ENCODE data around the gene CRTC2.
"Not testable (repeated sequence)": the region's sequence is repeated elsewhere in the genome, so short reads cannot be mapped to it uniquely, and the experiment has no call there.

CRTC2 gene, protein sequence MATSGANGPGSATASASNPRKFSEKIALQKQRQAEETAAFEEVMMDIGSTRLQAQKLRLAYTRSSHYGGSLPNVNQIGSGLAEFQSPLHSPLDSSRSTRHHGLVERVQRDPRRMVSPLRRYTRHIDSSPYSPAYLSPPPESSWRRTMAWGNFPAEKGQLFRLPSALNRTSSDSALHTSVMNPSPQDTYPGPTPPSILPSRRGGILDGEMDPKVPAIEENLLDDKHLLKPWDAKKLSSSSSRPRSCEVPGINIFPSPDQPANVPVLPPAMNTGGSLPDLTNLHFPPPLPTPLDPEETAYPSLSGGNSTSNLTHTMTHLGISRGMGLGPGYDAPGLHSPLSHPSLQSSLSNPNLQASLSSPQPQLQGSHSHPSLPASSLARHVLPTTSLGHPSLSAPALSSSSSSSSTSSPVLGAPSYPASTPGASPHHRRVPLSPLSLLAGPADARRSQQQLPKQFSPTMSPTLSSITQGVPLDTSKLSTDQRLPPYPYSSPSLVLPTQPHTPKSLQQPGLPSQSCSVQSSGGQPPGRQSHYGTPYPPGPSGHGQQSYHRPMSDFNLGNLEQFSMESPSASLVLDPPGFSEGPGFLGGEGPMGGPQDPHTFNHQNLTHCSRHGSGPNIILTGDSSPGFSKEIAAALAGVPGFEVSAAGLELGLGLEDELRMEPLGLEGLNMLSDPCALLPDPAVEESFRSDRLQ

DNA sequence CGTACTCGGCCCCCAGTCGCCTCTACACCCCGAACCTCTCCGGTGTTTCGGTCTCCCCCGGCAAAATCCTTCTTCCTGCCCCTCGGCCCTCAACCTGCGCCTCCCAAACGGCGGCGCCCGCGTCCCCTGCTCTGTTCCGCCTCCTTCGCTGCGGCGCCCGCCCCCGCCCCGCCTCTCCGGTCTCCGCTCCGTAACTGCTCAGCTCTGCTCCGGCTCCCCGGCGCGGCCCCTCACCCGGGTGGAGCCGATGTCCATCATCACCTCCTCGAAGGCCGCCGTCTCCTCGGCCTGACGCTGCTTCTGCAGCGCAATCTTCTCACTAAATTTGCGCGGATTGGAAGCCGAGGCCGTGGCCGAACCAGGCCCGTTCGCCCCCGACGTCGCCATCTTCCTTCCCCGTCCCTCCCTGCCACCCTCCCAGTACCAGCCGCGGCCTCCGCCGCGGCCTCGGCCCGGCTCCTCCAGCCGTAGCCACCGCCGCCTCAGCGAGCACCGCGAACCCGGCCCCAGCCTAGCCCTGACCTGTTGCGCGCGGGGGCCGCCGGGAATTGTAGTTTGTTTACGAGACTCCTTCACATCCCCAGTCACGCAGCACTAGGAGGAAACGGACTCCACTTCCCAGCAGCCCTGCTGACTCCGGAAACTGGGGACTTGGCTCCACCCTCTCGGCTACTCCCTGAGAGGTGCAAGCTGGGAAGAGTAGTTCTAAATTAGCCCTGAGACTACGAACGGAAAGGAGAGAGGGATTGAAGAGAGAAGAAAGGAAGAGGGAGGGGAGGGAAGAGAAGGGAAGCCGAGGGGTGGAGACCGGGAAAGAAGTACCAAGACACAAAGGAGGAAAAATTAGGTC is at the start of gene CRTC2:
Gene CRTC2, minus strand, starts transcription at position 502 of the 850 bp plus-strand sequence. Its CDS starts 115 bp downstream, at position 387.
- Histone ChIP-seq H3K36me3 (peaks cover 31 to 44% (median 34%) of the 10 kb centered on the region in 11 experiments), H3K27me3 (no peaks in the 10 kb centered on the region)

DNA sequence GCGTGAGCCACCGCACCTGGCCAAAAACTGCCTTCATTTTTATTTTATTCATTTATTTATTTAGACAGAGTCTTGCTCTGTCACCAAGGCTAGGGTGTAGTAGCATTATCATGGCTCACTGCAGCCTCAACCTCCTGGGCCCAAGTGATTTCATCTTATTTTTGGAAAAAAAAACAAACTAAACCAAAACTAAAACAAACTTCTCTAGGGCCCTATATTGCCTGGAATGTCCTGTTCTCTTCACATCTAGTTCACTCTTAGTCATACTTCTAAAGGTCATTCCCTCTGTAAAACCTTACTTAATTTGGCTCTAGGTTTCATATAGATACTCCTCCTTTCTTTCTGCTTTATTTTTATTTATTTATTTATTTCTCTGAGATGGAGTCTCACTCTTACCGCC is 47.7 kb upstream of the CRTC2 start:
- Histone ChIP-seq H3K4me3 (no peak overlapping the region), H3K9ac (no peak overlapping the region), H3K4me1 (no peaks in the 10 kb centered on the region), H3K9me3 (replicated peaks in 1 of 11) (no peaks in the 10 kb centered on the region), H3K27me3 (no peaks in the 10 kb centered on the region), H4K20me1 (no peaks in the 10 kb centered on the region), H3K4me2 (no peak overlapping the region), H3K36me3 (peaks cover 0 to 3% (median 0%) of the 10 kb centered on the region in 11 experiments; a peak in 1 of 22 replicates), H3K27ac (no peak overlapping the region)
- no peak for TF ChIP-seq Cebpa-rat (IDR thresholded peaks at IDR 0.05)

More for the DNA sequence above, at the start of gene CRTC2:
- Histone ChIP-seq H3K4me2 (peak within 1 kb of the TSS; percentile 94 to 100 (median 99)), H4K20me1 (peaks cover 39 to 61% (median 45%) of the 10 kb centered on the region in 11 experiments), H3K27ac (peak within 1 kb of the TSS; percentile 69 to 94 (median 91)), H3K4me3 (peak within 1 kb of the TSS; percentile 81 to 99 (median 96)), H3K4me1 (peaks cover 69 to 83% (median 76%) of the 10 kb centered on the region in 10 experiments), H3K9ac (peak within 1 kb of the TSS; percentile 86 to 97 (median 95)), H3K9me3 (replicated peaks in 1 of 11) (no peaks in the 10 kb centered on the region)
- TF ChIP-seq Cebpa-rat (IDR thresholded peaks at IDR 0.05): no peak

DNA sequence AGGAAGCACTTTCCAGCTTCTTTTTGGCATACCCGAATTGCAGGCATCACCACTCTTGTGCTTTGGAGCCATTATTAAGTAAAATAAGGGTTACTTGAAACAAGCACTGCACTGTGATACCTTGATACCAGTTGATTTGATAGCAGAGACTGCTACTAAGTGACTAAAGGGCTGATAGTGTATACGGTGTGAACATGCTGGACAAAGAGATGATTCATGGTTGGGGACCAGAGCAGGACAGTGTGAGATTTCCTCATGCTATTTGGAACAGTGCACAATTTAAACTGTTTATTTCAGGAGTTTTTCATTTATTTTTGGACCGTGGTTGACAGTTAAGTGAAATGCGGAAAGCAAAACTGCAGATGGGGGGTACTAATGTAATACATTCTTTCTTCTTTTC is 42.0 kb upstream of the CRTC2 start:
- H3K27me3 ChIP-seq: no peaks in the 10 kb centered on the region
- no peak overlapping the region; a peak in 2 of 22 replicates for H3K4me2 ChIP-seq
- no peak for TF ChIP-seq Cebpa-rat (IDR thresholded peaks at IDR 0.05)
- H3K27ac ChIP-seq: no peak overlapping the region
- peaks cover under 1 to 7% (median 5%) of the 10 kb centered on the region in 11 experiments; a peak in 14 of 22 replicates for H3K36me3 ChIP-seq
- H3K9ac ChIP-seq: no peak overlapping the region
- no peak overlapping the region for H3K4me3 ChIP-seq
- H3K9me3 ChIP-seq (replicated peaks in 1 of 11): no peaks in the 10 kb centered on the region
- H3K4me1 ChIP-seq: peaks cover 0 to 7% (median 0%) of the 10 kb centered on the region in 10 experiments; a peak in 4 of 20 replicates
- peaks cover 0 to 11% (median 0%) of the 10 kb centered on the region in 11 experiments; a peak in 3 of 22 replicates for H4K20me1 ChIP-seq

DNA sequence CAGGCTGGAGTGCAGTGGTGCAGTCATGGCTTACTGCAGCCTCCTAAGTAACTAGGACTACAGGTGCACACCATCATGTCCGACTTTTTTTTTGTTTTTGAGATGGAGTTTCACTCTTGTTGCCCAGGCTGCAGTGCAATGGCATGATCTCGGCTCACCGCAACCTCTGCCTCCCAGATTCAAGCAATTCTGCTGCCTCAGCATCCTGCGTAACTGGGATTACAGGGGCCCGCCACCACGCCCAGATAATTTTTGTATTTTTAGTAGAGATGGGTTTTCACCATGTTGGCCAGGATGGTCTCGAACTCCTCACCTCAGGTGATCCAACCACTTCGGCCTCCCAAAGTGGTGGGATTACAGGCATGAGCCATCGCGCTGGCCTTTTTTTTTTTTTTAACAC is 38.5 kb upstream of the CRTC2 start:
- H4K20me1 ChIP-seq: peaks cover 12 to 47% (median 30%) of the 10 kb centered on the region in 11 experiments; a peak in 16 of 22 replicates
- not testable (repeated sequence) for H3K27me3 ChIP-seq; H3K9ac ChIP-seq; H3K9me3 ChIP-seq (replicated peaks in 1 of 11); H3K4me2 ChIP-seq; H3K4me3 ChIP-seq; H3K27ac ChIP-seq
- peaks cover 34 to 42% (median 40%) of the 10 kb centered on the region in 11 experiments for H3K36me3 ChIP-seq
- peaks cover 11 to 36% (median 22%) of the 10 kb centered on the region in 10 experiments for H3K4me1 ChIP-seq

DNA sequence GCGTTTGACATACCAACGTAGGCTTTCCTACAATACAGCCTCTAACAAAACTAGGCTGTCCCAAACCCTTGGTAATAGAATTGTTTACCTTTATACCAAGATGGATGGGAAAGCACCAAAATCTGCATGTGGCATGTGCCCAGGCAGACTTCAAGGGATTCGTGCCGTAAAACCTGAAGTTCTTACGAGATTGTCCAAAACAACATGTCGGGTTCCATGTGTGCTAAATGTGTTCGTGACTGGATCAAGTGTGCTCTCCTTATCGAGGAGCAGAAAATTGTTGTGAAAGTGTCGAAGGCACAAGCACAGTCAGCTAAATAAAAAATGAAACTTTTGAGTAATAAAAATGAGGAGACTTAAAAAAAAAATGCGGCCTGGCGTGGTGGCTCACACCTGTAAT is 37.2 kb upstream of the CRTC2 start:
- Histone ChIP-seq H3K4me1 (peaks cover 17 to 39% (median 26%) of the 10 kb centered on the region in 10 experiments), H3K9ac (no peak overlapping the region), H3K4me3 (no peak overlapping the region), H4K20me1 (peaks cover 15 to 49% (median 34%) of the 10 kb centered on the region in 11 experiments; a peak in 16 of 22 replicates), H3K4me2 (no peak overlapping the region), H3K36me3 (peaks cover 37 to 50% (median 46%) of the 10 kb centered on the region in 11 experiments), H3K27ac (no peak overlapping the region), H3K9me3 (replicated peaks in 1 of 11) (no peaks in the 10 kb centered on the region), H3K27me3 (no peaks in the 10 kb centered on the region)
- no peak for TF ChIP-seq Cebpa-rat (IDR thresholded peaks at IDR 0.05)

DNA sequence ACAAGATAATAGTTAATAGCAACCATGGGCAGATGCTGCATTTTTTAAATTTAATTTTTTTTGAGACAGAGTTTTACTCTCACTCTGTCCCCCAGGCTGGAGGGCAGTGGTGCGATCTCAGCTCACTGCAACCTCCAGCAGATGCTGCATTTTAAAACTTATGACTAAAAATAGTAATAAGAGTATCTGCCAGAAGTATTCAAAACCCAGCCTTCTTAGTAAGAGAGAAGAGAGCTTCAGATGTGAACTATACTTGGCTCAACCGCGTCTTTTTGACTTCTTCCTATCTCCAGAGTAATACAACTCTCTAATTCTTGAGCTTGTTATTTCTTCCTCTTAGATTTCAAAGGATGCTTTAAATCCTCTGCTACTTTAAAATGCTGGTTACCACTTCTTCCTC is 36.8 kb upstream of the CRTC2 start:
- peaks cover 15 to 49% (median 34%) of the 10 kb centered on the region in 11 experiments; a peak in 16 of 22 replicates for H4K20me1 ChIP-seq
- H3K9me3 ChIP-seq (replicated peaks in 1 of 11): no peaks in the 10 kb centered on the region
- H3K4me3 ChIP-seq: no peak overlapping the region
- H3K27me3 ChIP-seq: no peaks in the 10 kb centered on the region
- no peak overlapping the region for H3K4me2 ChIP-seq
- H3K9ac ChIP-seq: no peak overlapping the region
- peaks cover 18 to 37% (median 26%) of the 10 kb centered on the region in 10 experiments for H3K4me1 ChIP-seq
- peaks cover 37 to 50% (median 46%) of the 10 kb centered on the region in 11 experiments for H3K36me3 ChIP-seq
- no peak overlapping the region for H3K27ac ChIP-seq
- TF ChIP-seq Cebpa-rat (IDR thresholded peaks at IDR 0.05): no peak

DNA sequence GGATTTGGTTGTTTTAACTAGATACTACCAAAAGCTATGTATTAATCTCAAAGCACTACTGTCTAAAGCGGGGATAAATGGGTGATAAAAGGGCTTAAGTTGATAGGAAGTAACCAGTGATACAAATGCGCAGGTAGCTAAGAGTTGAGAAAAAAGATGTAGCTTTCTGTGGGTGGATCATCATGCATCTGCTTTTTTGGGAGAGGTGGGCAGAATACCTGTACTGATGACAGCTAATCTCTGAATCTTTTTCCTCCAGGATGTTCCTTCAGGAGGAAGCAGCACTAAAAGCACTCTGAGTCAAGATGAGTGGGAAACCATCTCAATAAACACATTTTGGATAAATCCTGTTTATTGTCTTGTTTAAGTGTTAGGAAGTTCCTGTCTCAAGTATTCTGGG is 33.4 kb upstream of the CRTC2 start:
- peaks cover 37 to 50% (median 46%) of the 10 kb centered on the region in 11 experiments for H3K36me3 ChIP-seq
- H4K20me1 ChIP-seq: peaks cover 15 to 49% (median 34%) of the 10 kb centered on the region in 11 experiments; a peak in 16 of 22 replicates
- no peak for TF ChIP-seq Cebpa-rat (IDR thresholded peaks at IDR 0.05)
- no peaks in the 10 kb centered on the region for H3K9me3 ChIP-seq (replicated peaks in 1 of 11)
- peak overlapping the region; percentile 86 to 98 (median 95) for H3K4me2 ChIP-seq
- peaks cover 39 to 62% (median 46%) of the 10 kb centered on the region in 10 experiments for H3K4me1 ChIP-seq
- peak overlapping the region; percentile 88 to 99 (median 95) for H3K9ac ChIP-seq
- peak overlapping the region; percentile 73 to 93 (median 80) for H3K4me3 ChIP-seq
- H3K27ac ChIP-seq: peak overlapping the region in 10 of 11 experiments; percentile 92 to 99 (median 94); a peak in 20 of 22 replicates
- H3K27me3 ChIP-seq: no peaks in the 10 kb centered on the region

DNA sequence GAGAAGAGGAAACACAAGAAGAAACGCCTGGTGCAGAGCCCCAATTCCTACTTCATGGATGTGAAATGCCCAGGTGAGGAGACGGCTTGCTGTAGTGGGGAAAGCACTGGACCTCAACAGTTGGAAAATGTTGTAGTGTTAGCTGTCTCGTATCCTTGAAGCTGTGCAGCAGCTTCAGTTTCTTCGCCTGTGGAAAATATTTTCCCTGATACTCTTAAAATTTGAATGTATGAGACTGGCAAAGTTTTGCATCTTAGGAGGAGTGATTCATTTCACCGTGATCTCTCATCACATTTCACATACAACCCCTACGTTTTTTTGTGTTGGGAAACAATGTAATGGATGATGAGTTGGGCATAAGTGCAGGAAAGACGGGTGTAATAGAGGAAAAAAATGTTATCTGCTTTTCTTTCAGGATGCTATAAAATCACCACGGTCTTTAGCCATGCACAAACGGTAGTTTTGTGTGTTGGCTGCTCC is 32.8 kb upstream of the CRTC2 start:
- H3K4me2 ChIP-seq: peak overlapping the region; percentile 86 to 98 (median 95)
- peak overlapping the region; percentile 92 to 99 (median 95) for H3K27ac ChIP-seq
- peak overlapping the region; percentile 88 to 99 (median 95) for H3K9ac ChIP-seq
- H3K4me1 ChIP-seq: peaks cover 41 to 66% (median 51%) of the 10 kb centered on the region in 10 experiments
- H3K9me3 ChIP-seq (replicated peaks in 1 of 11): no peaks in the 10 kb centered on the region
- peaks cover 15 to 47% (median 34%) of the 10 kb centered on the region in 11 experiments; a peak in 16 of 22 replicates for H4K20me1 ChIP-seq
- peak overlapping the region; percentile 73 to 93 (median 80) for H3K4me3 ChIP-seq
- no peak for TF ChIP-seq Cebpa-rat (IDR thresholded peaks at IDR 0.05)
- no peaks in the 10 kb centered on the region for H3K27me3 ChIP-seq
- H3K36me3 ChIP-seq: peaks cover 37 to 50% (median 46%) of the 10 kb centered on the region in 11 experiments
